Thyroid gland (tissue), 4 donors: ENCODE measurements around the gene DNAL4. TPM values are rescaled to one million over a fixed set of nuclear protein-coding genes. Genes with fewer than 3 reads are reported as not detected.

ENCODE experiments used
- DNase-seq, 2 donors: peaks; one replicate each; pipeline ENCODE4 v3.0.0-alpha.2; 2019
- H3K27ac ChIP-seq, 3 donors: fragments of 200-600 bp; sonication (generic); 1 replicate in 2 of 3; 2 replicates in 1 of 3; pipeline ENCODE4 v1.5.1; 2016 to 2019; ENCODE audit warnings: mild to moderate bottlenecking in 1 of 3, moderate library complexity in 1 of 3
- H3K27me3 ChIP-seq: fragments of 200-600 bp; sonication (generic); one replicate; pipeline ENCODE4 v1.5.1; 2019
- H3K36me3 ChIP-seq, 2 donors: fragments of 200-600 bp; sonication (generic); one replicate each; pipeline ENCODE4 v1.5.1; 2016 to 2019
- H3K4me1 ChIP-seq, 2 donors: fragments of 200-600 bp; sonication (generic); one replicate each; pipeline ENCODE4 v1.5.1; 2017 to 2019
- H3K4me3 ChIP-seq, 3 donors: fragments of 200-600 bp; sonication (generic); replicated peaks in 1 of 3; 1 replicate in 2 of 3; 2 replicates in 1 of 3; pipeline ENCODE4 v1.5.1; 2016; ENCODE audit warnings: mild to moderate bottlenecking in 1 of 3
- H3K9me3 ChIP-seq: fragments of 200-600 bp; sonication (generic); one replicate; pipeline ENCODE4 v1.5.1; 2017
- CTCF ChIP-seq, 6 experiments: fragments of 200-600 bp in 3 of 6; fragments of 450-650 bp in 3 of 6; sonication (generic) in 3 of 6; IDR thresholded peaks; one replicate each; pipeline ENCODE4 v1.5.1; 2016 to 2019; ENCODE audit warnings: antibody characterized with exemption in 6 of 6, mild to moderate bottlenecking in 2 of 6, inconsistent platforms in 1 of 6, moderate library complexity in 1 of 6
- POLR2A ChIP-seq, 2 donors: fragments of 450-650 bp; IDR thresholded peaks; one replicate each; pipeline ENCODE4 v1.6.1; 2017; ENCODE audit warnings: antibody characterized with exemption in 2 of 2, mild to moderate bottlenecking in 2 of 2, moderate library complexity in 1 of 2
- WGBS, 2 donors: methylation state at CpG; one replicate each; pipeline ENCODE4 v1.1.5; 2017; 5-methylcytosine and 5-hydroxymethylcytosine counted together
- intact Hi-C: fragments of 100-400 bp; cut with DNase I; formaldehyde crosslinking; loops from one replicate; pipeline ENCODE4 v1.15.1; 2023
- total RNA-seq, 4 donors: library from RNA; depleted of rRNA; stranded (reverse); fragments of >200 nt; gene quantifications; one replicate each; pipeline ENCODE4 v1.2.3, GENCODE V29; 2016

Gene DNAL4
- total RNA-seq, 4 donors from 2014 or later, result 30.9 to 50.0 (median 37.9) TPM

GRCh38 chr22:38751422-38752346 is 42.3 kb downstream of the DNAL4 start:
- no peaks in the 10 kb centered on the region for H3K27me3 ChIP-seq
- H3K4me1 ChIP-seq, result peaks cover 16 to 33% of the 10 kb centered on the region in 2 donors
- intact Hi-C loops, result loop anchor here (5.0 kb wide), 1 partner anchor 44 kb away; the partner anchor contains the start of gene GTPBP1
- whole genome bisulfite sequencing, 2 donors, result 66 to 90% methylated on average over 16 to 21 of the region's 24 CpGs
- TF ChIP-seq CTCF (IDR thresholded peaks at IDR 0.05) (no peak), POLR2A (IDR thresholded peaks at IDR 0.05) (no peak)
- peak; percentile 36 to 47 for DNase-seq
- no peak overlapping the region for H3K4me3 ChIP-seq
- H3K9me3 ChIP-seq, result no peaks in the 10 kb centered on the region
- H3K27ac ChIP-seq, result peak overlapping the region in 2 of 3 donors; percentile 40 to 45
- peaks cover 48 to 51% of the 10 kb centered on the region in 2 donors for H3K36me3 ChIP-seq

- TF ChIP-seq POLR2A (IDR thresholded peaks at IDR 0.05) (no peak), CTCF (IDR thresholded peaks at IDR 0.05) (no peak)
- DNase-seq, result no peak
- Histone ChIP-seq H3K9me3 (no peaks in the 10 kb centered on the region), H3K36me3 (peaks cover 54 to 55% of the 10 kb centered on the region in 2 donors), H3K4me3 (no peak overlapping the region), H3K27ac (peak overlapping the region in 2 of 3 donors; percentile 23 to 45), H3K27me3 (no peaks in the 10 kb centered on the region), H3K4me1 (peaks cover 16 to 28% of the 10 kb centered on the region in 2 donors)
- intact Hi-C loops, result loop anchor here (5.0 kb wide), 1 partner anchor 44 kb away; the partner anchor contains the start of gene GTPBP1
- 80 to 88% methylated on average over 7 to 12 of the region's 12 CpGs for WGBS, 2 donors
These were observed 42.9 kb downstream of the DNAL4 start for GRCh38 chr22:38751066-38751421.

GRCh38 chr22:38750638-38751037 is 43.3 kb downstream of the DNAL4 start:
- H3K27ac ChIP-seq, result peak overlapping the region in 1 of 3 donors; percentile 23
- H3K4me3 ChIP-seq, result no peak overlapping the region
- H3K36me3 ChIP-seq, result peaks cover 58 to 59% of the 10 kb centered on the region in 2 donors
- no peaks in the 10 kb centered on the region for H3K9me3 ChIP-seq
- TF ChIP-seq POLR2A (IDR thresholded peaks at IDR 0.05) (no peak), CTCF (IDR thresholded peaks at IDR 0.05) (no peak)
- intact Hi-C loops, result loop anchor here (5.0 kb wide), 1 partner anchor 43 kb away; the partner anchor contains the start of gene GTPBP1
- WGBS, 2 donors, result 85 to 87% methylated on average over 4 to 17 of the region's 17 CpGs
- H3K4me1 ChIP-seq, result peaks cover 16 to 28% of the 10 kb centered on the region in 2 donors
- DNase-seq, result no peak
- no peaks in the 10 kb centered on the region for H3K27me3 ChIP-seq

DNA sequence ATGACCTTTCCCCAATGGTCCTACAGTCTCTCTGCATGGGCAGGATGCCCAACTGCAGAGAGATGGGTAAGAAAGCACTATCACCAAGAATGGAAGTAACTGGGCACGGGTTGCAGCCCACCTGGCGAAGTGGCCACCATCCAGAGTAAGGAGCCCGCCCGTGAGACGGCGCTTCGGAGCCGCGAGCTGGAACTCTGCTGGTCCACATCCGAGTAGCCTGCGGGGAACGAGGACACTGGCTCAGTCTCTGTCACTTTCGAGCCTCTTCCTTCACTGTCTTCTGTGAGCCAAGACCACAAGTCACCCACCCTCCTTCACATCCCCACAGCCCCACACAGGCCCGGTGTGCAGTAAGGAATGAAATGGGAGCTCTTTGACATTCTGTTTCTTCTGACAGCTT is 43.8 kb downstream of the DNAL4 start:
- intact Hi-C loops, result loop anchor here (5.0 kb wide), 1 partner anchor 43 kb away; the partner anchor contains the start of gene GTPBP1
- Histone ChIP-seq H3K27me3 (no peaks in the 10 kb centered on the region), H3K4me1 (peaks cover 15 to 28% of the 10 kb centered on the region in 2 donors), H3K4me3 (no peak overlapping the region), H3K27ac (no peak overlapping the region), H3K36me3 (peaks cover 64% of the 10 kb centered on the region in 2 donors), H3K9me3 (no peaks in the 10 kb centered on the region)
- DNase-seq, result no peak
- whole genome bisulfite sequencing, 2 donors, result 96 to 97% methylated on average over 14 of the region's 14 CpGs
- TF ChIP-seq POLR2A (IDR thresholded peaks at IDR 0.05) (no peak), CTCF (IDR thresholded peaks at IDR 0.05) (no peak)
